Thyroid gland (tissue), 4 donors: ENCODE results near the gene TRIB2.

ENCODE experiments used
- POLR2A ChIP-seq, 2 donors: fragments of 450-650 bp; IDR thresholded peaks; one replicate each; pipeline ENCODE4 v1.6.1; 2017; ENCODE audit warnings: antibody characterized with exemption in 2 of 2, mild to moderate bottlenecking in 2 of 2, moderate library complexity in 1 of 2
- TF ChIP-seq, protein P1 (sequence below), 6 experiments: fragments of 200-600 bp in 3 of 6; fragments of 450-650 bp in 3 of 6; sonication (generic) in 3 of 6; IDR thresholded peaks; one replicate each; pipeline ENCODE4 v1.5.1; 2016 to 2019; ENCODE audit warnings: antibody characterized with exemption in 6 of 6, mild to moderate bottlenecking in 2 of 6, inconsistent platforms in 1 of 6, moderate library complexity in 1 of 6

DNA sequence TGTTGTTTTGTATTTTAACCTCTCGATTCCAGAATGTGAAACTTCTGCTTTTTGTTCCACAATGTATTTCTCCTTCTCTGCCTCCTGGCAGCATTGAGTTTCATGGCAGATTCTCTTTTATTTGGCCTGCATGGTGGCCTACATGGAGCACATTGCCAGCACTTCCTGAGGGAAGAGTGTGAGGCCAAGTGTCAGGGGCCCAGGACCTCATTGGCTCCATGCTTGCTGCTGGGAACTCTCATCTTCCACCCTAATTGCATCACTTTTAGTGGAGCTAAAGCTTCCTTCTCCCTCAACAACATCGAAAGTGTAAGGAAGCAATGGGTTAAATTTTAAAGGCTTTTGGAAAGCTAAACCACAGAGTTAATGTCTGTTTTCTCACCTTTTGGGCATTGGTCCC lies 9.5 kb downstream of the TRIB2 start:
- TF ChIP-seq, protein P1, sequence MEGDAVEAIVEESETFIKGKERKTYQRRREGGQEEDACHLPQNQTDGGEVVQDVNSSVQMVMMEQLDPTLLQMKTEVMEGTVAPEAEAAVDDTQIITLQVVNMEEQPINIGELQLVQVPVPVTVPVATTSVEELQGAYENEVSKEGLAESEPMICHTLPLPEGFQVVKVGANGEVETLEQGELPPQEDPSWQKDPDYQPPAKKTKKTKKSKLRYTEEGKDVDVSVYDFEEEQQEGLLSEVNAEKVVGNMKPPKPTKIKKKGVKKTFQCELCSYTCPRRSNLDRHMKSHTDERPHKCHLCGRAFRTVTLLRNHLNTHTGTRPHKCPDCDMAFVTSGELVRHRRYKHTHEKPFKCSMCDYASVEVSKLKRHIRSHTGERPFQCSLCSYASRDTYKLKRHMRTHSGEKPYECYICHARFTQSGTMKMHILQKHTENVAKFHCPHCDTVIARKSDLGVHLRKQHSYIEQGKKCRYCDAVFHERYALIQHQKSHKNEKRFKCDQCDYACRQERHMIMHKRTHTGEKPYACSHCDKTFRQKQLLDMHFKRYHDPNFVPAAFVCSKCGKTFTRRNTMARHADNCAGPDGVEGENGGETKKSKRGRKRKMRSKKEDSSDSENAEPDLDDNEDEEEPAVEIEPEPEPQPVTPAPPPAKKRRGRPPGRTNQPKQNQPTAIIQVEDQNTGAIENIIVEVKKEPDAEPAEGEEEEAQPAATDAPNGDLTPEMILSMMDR (IDR thresholded peaks at IDR 0.05), result no peak
- TF ChIP-seq POLR2A (IDR thresholded peaks at IDR 0.05), result no peak
